HepG2 (cell line): ENCODE results near the gene GPR137. TPM values are rescaled to one million over a fixed set of nuclear protein-coding genes. Genes with fewer than 3 reads are reported as not detected.

Source experiments
- DMTF1 ChIP-seq: sonication (generic); formaldehyde crosslinking; IDR thresholded peaks from 2 replicates; pipeline ENCODE4 v1.4.0; 2020; ENCODE audit warnings: mild to moderate bottlenecking, missing genetic modification reagents
- E2F2 ChIP-seq: sonication (generic); formaldehyde crosslinking; IDR thresholded peaks from 2 replicates; pipeline ENCODE4 v1.4.0; 2020; ENCODE audit warnings: missing genetic modification reagents, borderline replicate concordance
- E2F5 ChIP-seq: sonication (generic); formaldehyde crosslinking; conservative IDR thresholded peaks from 2 replicates; pipeline ENCODE4 v1.4.0; 2020; ENCODE audit warnings: missing genetic modification reagents
- FOXC1 ChIP-seq: sonication (generic); formaldehyde crosslinking; IDR thresholded peaks from 2 replicates; pipeline ENCODE4 v1.8.0; 2022; ENCODE audit warnings: mild to moderate bottlenecking, missing genetic modification reagents, borderline replicate concordance
- NFAT5 ChIP-seq: sonication (generic); formaldehyde crosslinking; IDR thresholded peaks from 2 replicates; pipeline ENCODE4 v1.4.0; 2020; ENCODE audit warnings: missing genetic modification reagents
- NFKB2 ChIP-seq: sonication (generic); formaldehyde crosslinking; IDR thresholded peaks from 2 replicates; pipeline ENCODE4 v1.4.0; 2020; ENCODE audit warnings: missing genetic modification reagents, borderline replicate concordance
- RARA ChIP-seq: IDR thresholded peaks from 2 replicates; pipeline ENCODE4 v1.6.1; 2016; ENCODE audit warnings: missing genetic modification reagents, missing compliant biosample characterization
- SNAPC2 ChIP-seq: sonication (generic); formaldehyde crosslinking; IDR thresholded peaks from 2 replicates; pipeline ENCODE4 v1.8.1; 2022; ENCODE audit warnings: mild to moderate bottlenecking, missing genetic modification reagents
- SPEN ChIP-seq: sonication (generic); formaldehyde crosslinking; IDR thresholded peaks from 2 replicates; pipeline ENCODE4 v1.5.1; 2020; ENCODE audit warnings: low read depth, mild to moderate bottlenecking, missing genetic modification reagents
- SSRP1 ChIP-seq: IDR thresholded peaks from 2 replicates; pipeline ENCODE4 v1.6.1; 2016; ENCODE audit warnings: control low read depth
- STAG1 ChIP-seq: sonication (generic); formaldehyde crosslinking; IDR thresholded peaks from 2 replicates; pipeline ENCODE4 v1.4.0; 2020; ENCODE audit warnings: missing genetic modification reagents
- UBTF ChIP-seq: sonication (generic); formaldehyde crosslinking; IDR thresholded peaks from 2 replicates; pipeline ENCODE4 v1.4.0; 2020; ENCODE audit warnings: mild to moderate bottlenecking, missing genetic modification reagents
- ZFX ChIP-seq: sonication (generic); formaldehyde crosslinking; IDR thresholded peaks from 2 replicates; pipeline ENCODE4 v1.4.0; 2020; ENCODE audit warnings: mild to moderate bottlenecking, low read depth, missing genetic modification reagents, moderate library complexity
- ZNF263 ChIP-seq: sonication (generic); formaldehyde crosslinking; IDR thresholded peaks from 2 replicates; pipeline ENCODE4 v1.4.0; 2020; ENCODE audit warnings: missing genetic modification reagents
- ZNF362 ChIP-seq: sonication (generic); formaldehyde crosslinking; IDR thresholded peaks from 2 replicates; pipeline ENCODE4 v1.4.0; 2020; ENCODE audit warnings: missing genetic modification reagents, mild to moderate bottlenecking, borderline replicate concordance
- polyA plus RNA-seq, 8 experiments: library from polyadenylated mRNA; depleted of rRNA in 3 of 8; stranded (reverse) in 7 of 8; unstranded in 1 of 8; fragments of >200 nt; fragmentation: Illumina TruSeq in 4 of 8; extraction: Trizol in 4 of 8; gene quantifications; 2 replicates each; pipeline versions ENCODE4 v1.2.1 to v1.2.3, GENCODE V29; 2011 to 2016; ENCODE audit warnings: low read depth in 4 of 8, missing spikeins in 1 of 8, mixed read lengths in 1 of 8; ENCODE audit not compliant: insufficient read depth in 1 of 8
- total RNA-seq, 5 experiments: library from RNA; depleted of rRNA; stranded (reverse); fragments of >200 nt; fragmentation: Illumina TruSeq; extraction: Trizol; gene quantifications; 2 replicates each; pipeline ENCODE4 v1.2.3, GENCODE V29; 2016; ENCODE audit warnings: low read depth in 1 of 5

GPR137 gene
- total and polyA plus RNA-seq, 2 of the 13 experiments (the other 11 are each of a cell fraction or from before 2014, with no cell fraction given), result 8.5 to 13.2 TPM

- TF ChIP-seq DMTF1 (CRISPR knock-in tag), result no peak
- 0 out of 2 replicates have a peak, but pooled peaks have one; percentile 41 for TF ChIP-seq E2F2 (CRISPR knock-in tag)
- no peak for TF ChIP-seq SNAPC2
- no peak for TF ChIP-seq SSRP1
- TF ChIP-seq FOXC1 (CRISPR knock-in tag), result no peak
- TF ChIP-seq NFAT5 (CRISPR knock-in tag), result no peak
- TF ChIP-seq SPEN (CRISPR knock-in tag), result no peak
- TF ChIP-seq E2F5 (CRISPR knock-in tag), result no peak
- no peak for TF ChIP-seq ZNF362 (CRISPR knock-in tag)
- no peak for TF ChIP-seq NFKB2 (CRISPR knock-in tag)
- no peak for TF ChIP-seq STAG1 (CRISPR knock-in tag)
- peak; percentile 5; the same call in 1 of the 2 replicates for TF ChIP-seq ZFX (CRISPR knock-in tag)
- TF ChIP-seq ZNF263, result 0 out of 2 replicates have a peak, but pooled peaks have one; percentile 20
- no peak for TF ChIP-seq UBTF (CRISPR knock-in tag)
- no peak for TF ChIP-seq RARA (CRISPR knock-in tag)
Observed at GRCh38 chr11:64247729-64248531, 37.7 kb upstream of the GPR137 start (continued).
